Right cardiac atrium (tissue), 5 donors: Measurements from ENCODE around the gene CCDC92. TPM values are rescaled to one million over a fixed set of nuclear protein-coding genes. Genes with fewer than 3 reads are reported as not detected.

ENCODE experiments used
- ATAC-seq, 2 donors: fragments of 200-7000 bp; cut with Tn5 transposase; one replicate each; pipeline versions ENCODE4 v1.8.0 to v1.9.1; 2020; ENCODE audit warnings: moderate library complexity in 2 of 2, mild to moderate bottlenecking in 1 of 2
- DNase-seq, 3 donors: peaks; one replicate each; pipeline ENCODE4 v3.0.0-alpha.2; 2020
- H3K27ac ChIP-seq: one replicate; pipeline ENCODE4 v1.5.1; 2013; ENCODE audit warnings: mild to moderate bottlenecking, low read length, control low read depth, moderate library complexity
- H3K27me3 ChIP-seq: one replicate; pipeline ENCODE4 v1.6.1; 2013; ENCODE audit not compliant: control insufficient read depth, insufficient read depth
- H3K4me1 ChIP-seq: one replicate; pipeline ENCODE4 v1.6.1; 2013; ENCODE audit warnings: low read length; ENCODE audit not compliant: control insufficient read depth, insufficient read depth
- H3K4me3 ChIP-seq: one replicate; pipeline ENCODE4 v1.5.1; 2013; ENCODE audit warnings: low read length, control low read depth
- H3K9me3 ChIP-seq: one replicate; pipeline ENCODE4 v1.6.1; 2013; ENCODE audit warnings: low read length; ENCODE audit not compliant: control insufficient read depth
- WGBS: extraction: QIAGEN DNeasy Blood & Tissue Kit; methylation state at CpG from one replicate; pipeline ENCODE4 v1.1.7; 2013; 5-methylcytosine and 5-hydroxymethylcytosine counted together
- intact Hi-C, 4 donors: fragments of 100-400 bp; cut with DNase I; formaldehyde crosslinking; loops; one replicate each; pipeline versions ENCODE4 v1.11.0 to v1.14.0; 2022 to 2023
- polyA plus RNA-seq: library from polyadenylated mRNA; stranded (reverse); fragments of 200-250 nt; gene quantifications from one replicate; pipeline ENCODE4 v1.2.3, GENCODE V29; 2013
- total RNA-seq, 4 donors: library from RNA; stranded (reverse); fragmentation: NEBNext Ultra II Directional; extraction: Animal tissue kit (Norgen Biotek cat#: 25700); gene quantifications; one replicate each; pipeline ENCODE4 v1.2.1, GENCODE V29; 2021
- donor health status: healthy with polysubstance abuse.
- donor health status: DM: no; HTN: yes; CAD: no.
- donor health status: DM: no; HTN: no; CAD: no.
- donor health status: DM: no; HTN: yes; CAD: no; lungs with severe emphysema.
- donor health status: DM: yes; HTN: yes; CAD: no.

CCDC92 gene
- total and polyA plus RNA-seq, 5 donors = 47.5 to 80.0 (median 53.0) TPM

DNA sequence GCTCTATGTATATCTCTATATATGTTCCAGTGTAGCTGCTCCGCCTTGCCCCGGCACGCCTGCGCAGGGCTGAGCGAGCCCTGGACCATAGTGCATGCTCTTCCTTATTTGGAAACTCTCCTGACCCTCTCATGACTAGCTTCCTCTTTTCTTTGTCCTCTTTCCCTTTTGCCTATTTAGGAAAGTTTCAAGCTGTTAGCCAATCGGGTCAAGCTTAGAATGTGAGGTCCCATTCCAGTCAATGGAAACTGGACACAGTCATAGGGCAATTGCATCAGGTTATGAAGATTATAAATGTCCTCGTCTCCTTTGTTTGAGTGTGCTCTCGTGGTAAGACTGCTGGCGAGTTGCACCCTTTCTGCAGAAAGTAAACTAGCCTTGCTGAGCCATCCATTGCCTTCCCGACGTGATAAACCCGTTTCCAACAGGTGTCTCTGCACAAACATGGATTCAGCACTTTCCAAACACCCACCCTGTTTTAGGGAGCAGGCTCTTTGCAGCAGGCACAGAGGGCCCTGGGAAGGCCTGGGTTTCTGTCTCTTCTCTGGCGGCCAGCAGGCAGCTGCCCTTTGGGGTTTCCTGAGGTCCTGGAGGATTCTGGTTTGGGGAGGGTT lies 30.9 kb downstream of the CCDC92 start:
- ATAC-seq (no peak), DNase-seq (no peak)
- intact Hi-C loops = no loop called here
- Histone ChIP-seq H3K4me3 (no peak overlapping the region), H3K27me3 (no peaks in the 10 kb centered on the region), H3K27ac (no peak overlapping the region), H3K9me3 (no peaks in the 10 kb centered on the region), H3K4me1 (no peaks in the 10 kb centered on the region)
- 92% methylated on average over 13 of the region's 13 CpGs for WGBS

DNA sequence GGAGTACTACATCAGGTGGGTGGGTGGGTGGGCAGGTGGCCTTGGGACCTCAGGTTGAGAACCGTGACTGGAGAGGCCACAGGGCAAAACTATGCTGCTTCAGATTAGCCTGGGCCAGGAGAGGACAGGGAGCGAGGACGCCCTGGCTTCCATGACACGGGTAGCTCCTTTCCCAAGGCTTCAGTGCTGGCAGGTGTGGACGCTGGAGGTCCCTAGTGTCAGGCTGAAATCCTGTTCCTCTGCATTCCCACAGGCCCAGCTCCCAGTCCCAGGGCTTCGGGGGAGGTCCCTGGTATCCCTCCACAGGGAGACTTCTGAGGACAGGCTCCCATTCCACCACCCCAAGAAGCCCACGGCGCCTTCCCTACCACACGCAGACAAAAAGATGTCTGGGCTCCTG lies 31.6 kb downstream of the CCDC92 start:
- intact Hi-C loops = no loop called here

DNA sequence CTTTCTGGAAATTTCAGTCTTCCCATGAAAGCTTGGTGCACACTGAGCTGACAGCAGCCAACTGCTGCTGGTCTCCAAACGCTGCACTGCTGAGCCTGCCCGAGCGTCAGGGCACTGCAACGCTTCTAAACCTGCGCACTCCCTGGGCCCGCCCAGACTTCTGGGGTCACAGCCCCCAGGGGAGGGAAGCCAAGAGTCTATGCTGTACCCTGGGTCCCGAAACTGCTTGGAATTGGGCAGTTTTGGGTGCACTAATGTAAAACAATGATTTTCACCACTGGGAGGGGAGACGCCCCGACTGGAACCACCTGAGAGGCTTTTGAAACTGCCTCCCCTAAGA lies 32.0 kb downstream of the CCDC92 start:
- Histone ChIP-seq H3K27ac (no peak overlapping the region), H3K9me3 (no peaks in the 10 kb centered on the region), H3K27me3 (no peaks in the 10 kb centered on the region), H3K4me1 (no peaks in the 10 kb centered on the region), H3K4me3 (no peak overlapping the region)
- no peak for DNase-seq
- WGBS = 96% methylated on average over 9 of the region's 9 CpGs
- no peak for ATAC-seq
- intact Hi-C loops = no loop called here

More for the DNA sequence above, 31.6 kb downstream of the CCDC92 start:
- ATAC-seq (no peak), DNase-seq (no peak)
- no peaks in the 10 kb centered on the region for H3K9me3 ChIP-seq
- H3K27me3 ChIP-seq = no peaks in the 10 kb centered on the region
- no peak overlapping the region for H3K27ac ChIP-seq
- no peak overlapping the region for H3K4me3 ChIP-seq
- no peaks in the 10 kb centered on the region for H3K4me1 ChIP-seq
- WGBS = 98% methylated on average over 9 of the region's 9 CpGs

DNA sequence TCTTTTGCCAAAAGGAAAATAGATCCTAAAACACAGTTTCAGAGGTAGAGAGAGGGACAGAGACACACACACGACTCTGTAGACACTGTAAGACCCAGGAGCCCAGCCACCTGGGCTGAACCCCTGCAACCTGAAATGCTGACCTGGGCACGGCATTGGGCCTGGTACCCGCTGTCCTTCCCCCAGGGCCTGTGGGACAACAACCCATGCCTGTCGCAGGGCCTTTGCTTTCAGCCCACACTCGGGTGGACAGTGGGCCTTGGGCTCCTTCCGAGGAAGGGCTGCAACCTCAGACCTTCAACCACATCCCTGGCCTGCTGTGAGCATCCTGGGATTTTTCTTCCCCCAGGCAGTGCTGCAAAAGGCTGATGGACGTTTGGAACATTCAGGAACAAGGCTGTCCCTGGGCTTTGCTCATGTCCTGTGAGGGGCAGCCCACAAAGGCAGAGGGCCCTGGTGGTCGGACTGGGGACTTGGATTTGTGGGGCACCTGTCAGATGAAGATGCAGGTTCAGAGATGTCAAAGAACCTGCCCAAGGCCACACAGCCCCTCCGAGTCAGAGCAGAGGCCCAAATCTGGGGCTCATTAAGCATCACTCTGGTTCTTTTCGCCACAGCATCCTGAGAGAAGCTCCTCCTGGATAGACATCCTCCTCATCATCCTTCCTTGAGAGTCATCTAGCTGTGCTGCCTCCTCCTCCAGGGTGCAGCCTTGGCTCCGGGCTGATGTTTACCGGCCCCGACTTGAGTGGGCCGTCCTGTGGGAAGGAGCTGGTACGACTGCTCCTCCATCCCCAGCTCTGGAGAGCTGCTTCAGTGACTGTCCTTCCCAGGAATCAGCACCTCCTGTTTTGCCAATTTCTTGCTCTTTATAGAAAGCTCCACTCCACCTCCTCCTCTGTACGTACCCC lies 32.7 kb downstream of the CCDC92 start:
- 92% methylated on average over 16 of the region's 16 CpGs for WGBS
- no peak overlapping the region for H3K4me3 ChIP-seq
- no peaks in the 10 kb centered on the region for H3K4me1 ChIP-seq
- no peak overlapping the region for H3K27ac ChIP-seq
- no peak for DNase-seq
- intact Hi-C loops = no loop called here
- no peak for ATAC-seq
- H3K9me3 ChIP-seq = no peaks in the 10 kb centered on the region
- H3K27me3 ChIP-seq = no peaks in the 10 kb centered on the region

DNA sequence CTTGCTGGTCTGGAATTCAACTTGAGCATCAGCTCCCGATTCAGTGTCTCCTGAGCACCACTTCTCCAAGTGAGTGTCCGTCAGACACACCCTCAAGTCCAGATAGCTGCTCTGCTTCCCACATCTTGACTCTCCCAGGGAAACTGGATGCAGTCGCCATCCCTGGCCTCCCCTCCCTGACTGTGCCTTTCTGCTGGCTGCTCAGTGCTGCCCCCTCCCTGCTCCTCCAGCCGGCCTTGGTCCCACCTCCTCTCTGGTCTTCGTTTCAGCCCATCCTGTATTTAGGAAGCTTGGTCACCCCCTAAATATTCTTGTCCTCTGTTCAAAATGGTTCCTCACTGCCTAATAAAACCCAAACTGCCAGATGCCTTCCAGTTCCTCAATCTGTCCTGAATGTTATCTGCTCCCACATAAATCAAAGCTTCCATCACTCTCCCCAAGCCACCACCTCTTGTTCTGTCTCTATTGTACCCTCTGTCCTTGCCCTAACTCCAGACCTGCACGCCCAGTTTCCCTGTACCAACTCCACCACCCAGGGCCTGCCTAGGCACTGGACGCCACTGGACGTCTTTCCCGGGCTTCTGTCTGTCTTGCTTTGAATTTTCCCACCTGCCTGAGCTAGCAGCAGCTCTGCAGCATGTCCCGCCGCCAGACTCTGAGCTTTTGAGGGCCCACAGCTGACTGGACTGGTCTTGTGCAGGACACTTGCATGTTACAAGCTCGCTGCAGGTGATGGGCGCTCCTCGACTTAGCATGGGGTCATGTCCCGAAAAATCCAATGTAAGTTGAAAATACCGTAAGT lies 33.8 kb downstream of the CCDC92 start:
- H3K4me1 ChIP-seq = no peaks in the 10 kb centered on the region
- ATAC-seq (no peak), DNase-seq (no peak)
- WGBS = 84% methylated on average over 16 of the region's 16 CpGs
- H3K27me3 ChIP-seq = no peaks in the 10 kb centered on the region
- no peak overlapping the region for H3K27ac ChIP-seq
- H3K9me3 ChIP-seq = no peaks in the 10 kb centered on the region
- intact Hi-C loops = no loop called here
- H3K4me3 ChIP-seq = no peak overlapping the region

DNA sequence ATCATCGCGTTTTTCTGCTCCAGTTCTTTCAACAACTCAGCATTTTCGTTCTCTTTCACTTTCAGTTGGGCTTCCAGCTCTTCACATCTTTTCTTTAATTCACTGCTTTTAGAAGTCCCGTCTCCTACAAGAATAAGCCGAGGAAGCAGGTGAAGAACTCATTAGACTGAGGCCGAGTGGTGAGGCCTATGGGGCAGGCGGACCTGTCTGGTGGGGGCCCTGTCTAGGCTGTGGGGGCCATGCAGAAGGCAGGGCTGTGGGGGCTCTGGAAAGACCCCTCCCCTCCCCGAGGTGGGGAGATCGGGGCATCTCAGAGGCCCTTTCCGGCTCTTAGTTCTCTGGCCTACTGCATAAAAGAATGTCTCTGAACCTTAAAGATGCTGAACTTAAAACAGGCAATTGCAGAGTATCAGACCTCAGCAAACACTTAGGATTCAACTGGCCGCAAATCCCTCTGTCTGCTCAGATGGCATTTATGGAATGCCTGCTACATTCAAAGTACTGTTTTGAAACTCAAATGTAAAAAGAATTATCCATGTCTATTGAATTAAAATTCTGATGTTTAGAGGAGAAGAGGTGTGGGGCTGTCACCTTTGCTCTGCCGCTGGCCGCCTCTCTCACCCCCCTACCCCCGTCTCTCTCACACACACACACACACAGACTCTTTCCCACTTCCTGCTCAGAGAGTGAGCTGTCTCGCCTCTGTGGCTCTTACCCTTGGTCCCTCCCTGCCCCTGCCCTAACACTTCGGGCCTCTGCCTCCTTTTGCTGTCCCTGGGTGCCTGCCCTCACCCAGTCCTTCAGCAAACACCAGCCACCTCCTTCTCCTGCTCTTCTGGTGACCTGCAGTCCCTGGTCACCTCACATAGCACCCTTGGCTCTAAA lies 34.7 kb downstream of the CCDC92 start:
- H3K27ac ChIP-seq = no peak overlapping the region
- no peaks in the 10 kb centered on the region for H3K4me1 ChIP-seq
- intact Hi-C loops = no loop called here
- no peaks in the 10 kb centered on the region for H3K27me3 ChIP-seq
- H3K4me3 ChIP-seq = no peak overlapping the region
- ATAC-seq (no peak), DNase-seq (no peak)
- 83% methylated on average over 16 of the region's 16 CpGs for WGBS
- H3K9me3 ChIP-seq = no peaks in the 10 kb centered on the region

DNA sequence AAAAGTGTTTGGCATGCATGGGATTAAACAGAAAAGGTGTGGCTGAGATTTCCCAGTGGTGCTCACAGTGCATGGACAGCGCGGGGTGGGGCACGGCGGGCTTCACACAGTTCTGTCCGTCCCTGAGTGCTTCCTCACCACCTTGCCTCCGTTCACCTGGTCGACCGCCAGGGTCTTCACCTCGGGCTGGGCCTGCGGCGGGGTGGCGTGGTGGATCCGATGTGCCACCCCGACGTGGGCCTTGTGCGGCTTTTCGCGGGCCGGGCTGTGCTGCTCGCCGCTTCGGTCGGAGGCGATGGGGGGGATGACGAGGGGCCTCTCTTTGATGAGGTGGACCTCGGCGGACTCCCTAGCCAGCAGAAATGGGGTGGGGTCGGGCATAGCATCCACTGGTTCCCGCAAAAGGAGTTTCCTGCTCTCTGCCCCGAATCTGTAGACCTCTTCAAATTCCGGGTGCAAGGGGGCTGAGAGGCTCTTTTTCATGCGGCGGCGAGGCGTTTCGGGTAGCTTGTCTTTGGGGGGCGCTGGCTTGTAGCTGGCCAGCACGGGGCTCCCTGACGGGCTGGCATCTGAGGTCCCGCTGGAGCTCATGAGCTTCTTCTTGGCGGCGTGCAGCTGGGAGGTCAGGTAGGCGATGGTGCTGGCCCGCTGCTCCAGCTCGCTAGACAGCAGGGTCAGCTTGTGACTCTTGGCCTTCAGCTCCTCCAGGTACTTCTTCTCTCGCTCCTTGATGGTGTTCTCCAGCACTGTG lies 35.5 kb downstream of the CCDC92 start:
- no peak for DNase-seq
- Histone ChIP-seq H3K4me3 (no peak overlapping the region), H3K9me3 (no peaks in the 10 kb centered on the region), H3K27me3 (no peaks in the 10 kb centered on the region), H3K4me1 (no peaks in the 10 kb centered on the region), H3K27ac (no peak overlapping the region)
- WGBS = 95% methylated on average over 46 of the region's 46 CpGs
- ATAC-seq = no peak
- intact Hi-C loops = no loop called here

DNA sequence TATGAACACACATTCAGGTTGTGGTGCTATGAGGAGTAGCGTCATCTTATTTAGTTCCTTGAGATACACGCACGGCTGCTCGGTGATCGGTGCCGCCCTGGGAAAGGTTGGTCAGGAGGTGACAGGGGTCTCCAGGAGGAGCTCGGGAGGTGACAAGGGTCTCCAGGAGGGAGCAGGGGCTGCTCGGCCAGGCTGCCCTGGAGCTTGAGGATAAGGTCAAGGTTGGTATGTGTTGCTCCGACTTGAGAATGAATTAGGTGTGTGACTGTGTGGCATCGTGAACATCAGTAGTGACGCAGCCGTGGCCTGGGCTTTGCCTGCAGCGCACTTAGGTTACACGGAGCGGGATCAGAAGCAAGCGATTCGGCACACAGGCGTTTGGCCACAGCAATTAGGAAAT lies 36.2 kb downstream of the CCDC92 start:
- no peaks in the 10 kb centered on the region for H3K4me1 ChIP-seq
- 93% methylated on average over 18 of the region's 18 CpGs for WGBS
- ATAC-seq = no peak
- intact Hi-C loops = no loop called here
- H3K4me3 ChIP-seq = no peak overlapping the region
- no peak for DNase-seq
- no peak overlapping the region for H3K27ac ChIP-seq
- H3K27me3 ChIP-seq = no peaks in the 10 kb centered on the region
- H3K9me3 ChIP-seq = no peaks in the 10 kb centered on the region

DNA sequence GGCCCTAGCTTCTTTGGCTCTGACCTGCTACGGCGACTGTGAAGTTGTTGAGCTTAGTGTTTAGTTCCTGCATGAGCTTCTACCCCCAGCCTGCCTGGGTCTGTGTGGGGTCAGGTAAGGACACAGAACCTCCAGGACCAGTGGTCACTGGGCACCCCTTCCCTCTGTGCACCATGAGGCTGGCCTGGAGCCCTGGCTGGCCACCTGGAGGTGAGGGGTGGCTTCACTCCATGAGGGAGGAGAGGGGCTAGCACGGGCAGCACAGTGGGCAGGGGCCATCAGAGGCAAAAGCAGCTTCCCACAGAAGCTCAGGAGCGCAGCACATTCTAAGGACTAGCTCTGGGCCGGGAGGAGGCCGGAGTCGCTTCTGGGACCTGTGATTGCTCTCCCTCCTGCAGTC lies 36.7 kb downstream of the CCDC92 start:
- H3K27me3 ChIP-seq = no peaks in the 10 kb centered on the region
- no peak for ATAC-seq
- DNase-seq = no peak
- H3K4me3 ChIP-seq = no peak overlapping the region
- no peaks in the 10 kb centered on the region for H3K9me3 ChIP-seq
- no peak overlapping the region for H3K27ac ChIP-seq
- intact Hi-C loops = no loop called here
- H3K4me1 ChIP-seq = no peaks in the 10 kb centered on the region
- 90% methylated on average over 7 of the region's 7 CpGs for WGBS

DNA sequence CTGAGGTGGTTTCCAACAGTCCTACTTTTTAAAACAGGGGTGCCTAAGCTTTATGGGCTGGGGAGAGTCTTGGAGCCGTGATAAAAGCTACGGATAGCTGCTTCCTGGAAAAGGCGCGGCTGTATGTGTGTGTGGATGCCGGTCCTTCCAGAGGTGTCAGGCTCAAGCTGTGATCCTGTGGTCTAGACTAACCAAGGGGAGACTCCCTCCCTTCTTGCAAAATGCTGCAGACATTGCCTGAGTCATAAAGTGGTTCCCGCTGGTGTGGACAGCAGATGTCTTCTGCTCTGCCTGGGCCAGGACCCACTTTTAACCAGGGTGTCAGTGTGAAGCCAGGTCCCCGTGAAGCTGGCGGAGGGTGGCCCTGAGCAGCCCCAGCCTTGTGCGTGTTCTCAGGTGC lies 37.8 kb downstream of the CCDC92 start:
- H3K4me1 ChIP-seq = no peaks in the 10 kb centered on the region
- H3K27me3 ChIP-seq = no peaks in the 10 kb centered on the region
- 81% methylated on average over 9 of the region's 9 CpGs for WGBS
- H3K27ac ChIP-seq = no peak overlapping the region
- H3K4me3 ChIP-seq = no peak overlapping the region
- ATAC-seq = no peak
- DNase-seq = no peak
- intact Hi-C loops = no loop called here
- H3K9me3 ChIP-seq = no peaks in the 10 kb centered on the region
